ENCODE data around the gene PGAP2.
A peak's percentile ranks its signal among the peaks of the same experiment; 100 is the strongest.

Gene PGAP2

DNA sequence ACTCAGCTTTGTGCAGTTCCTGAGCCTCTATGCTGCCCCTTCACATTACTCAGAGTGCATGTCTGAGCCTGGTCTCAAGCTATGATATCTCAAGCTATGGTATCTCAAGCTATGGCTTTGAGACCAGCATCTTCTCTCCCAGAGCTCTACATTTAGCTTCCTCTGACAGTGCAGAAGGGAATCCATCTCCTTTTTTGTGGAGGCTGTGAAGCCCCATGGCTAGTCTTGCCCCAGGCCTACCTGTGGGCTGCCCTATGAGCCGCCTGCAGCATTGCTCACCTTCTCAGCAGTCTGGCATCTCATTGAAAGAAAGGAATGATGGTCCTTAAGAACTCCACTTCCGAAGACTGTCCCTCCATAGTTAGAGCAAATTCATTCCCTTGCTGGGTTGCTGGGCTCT lies 12.6 kb downstream of the PGAP2 start:
- H3K4me1 Mint-ChIP-seq, result no peaks in the 10 kb centered on the region

DNA sequence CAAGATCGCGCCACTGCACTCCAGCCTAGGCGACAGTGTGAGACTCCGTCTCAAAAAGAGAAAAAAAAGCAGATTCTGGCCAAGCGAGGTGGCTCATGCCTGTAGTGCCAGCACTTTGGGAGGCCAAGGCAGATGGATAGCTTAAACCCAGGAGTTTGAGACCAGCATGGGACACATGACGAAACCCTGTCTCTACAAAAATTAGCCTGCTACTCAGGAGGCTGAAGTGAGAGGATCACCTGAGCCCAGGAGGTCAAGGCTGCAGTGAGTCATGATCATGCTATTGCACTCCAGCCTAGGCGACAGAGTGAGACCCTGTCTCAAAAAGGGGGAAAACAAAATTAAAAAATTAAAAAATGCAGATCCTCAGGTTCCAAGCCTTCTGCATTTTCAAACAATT lies 14.0 kb downstream of the PGAP2 start:
- H3K4me3 Mint-ChIP-seq, result no peak overlapping the region
- TF ChIP-seq, protein P1, sequence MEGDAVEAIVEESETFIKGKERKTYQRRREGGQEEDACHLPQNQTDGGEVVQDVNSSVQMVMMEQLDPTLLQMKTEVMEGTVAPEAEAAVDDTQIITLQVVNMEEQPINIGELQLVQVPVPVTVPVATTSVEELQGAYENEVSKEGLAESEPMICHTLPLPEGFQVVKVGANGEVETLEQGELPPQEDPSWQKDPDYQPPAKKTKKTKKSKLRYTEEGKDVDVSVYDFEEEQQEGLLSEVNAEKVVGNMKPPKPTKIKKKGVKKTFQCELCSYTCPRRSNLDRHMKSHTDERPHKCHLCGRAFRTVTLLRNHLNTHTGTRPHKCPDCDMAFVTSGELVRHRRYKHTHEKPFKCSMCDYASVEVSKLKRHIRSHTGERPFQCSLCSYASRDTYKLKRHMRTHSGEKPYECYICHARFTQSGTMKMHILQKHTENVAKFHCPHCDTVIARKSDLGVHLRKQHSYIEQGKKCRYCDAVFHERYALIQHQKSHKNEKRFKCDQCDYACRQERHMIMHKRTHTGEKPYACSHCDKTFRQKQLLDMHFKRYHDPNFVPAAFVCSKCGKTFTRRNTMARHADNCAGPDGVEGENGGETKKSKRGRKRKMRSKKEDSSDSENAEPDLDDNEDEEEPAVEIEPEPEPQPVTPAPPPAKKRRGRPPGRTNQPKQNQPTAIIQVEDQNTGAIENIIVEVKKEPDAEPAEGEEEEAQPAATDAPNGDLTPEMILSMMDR (IDR thresholded peaks at IDR 0.05; ENCODE audit: unreplicated experiment in 3 of 3), result no peak
- H3K27ac Mint-ChIP-seq, result no peak overlapping the region
- no peaks in the 10 kb centered on the region for H3K9me3 Mint-ChIP-seq
- H3K4me1 Mint-ChIP-seq, result no peaks in the 10 kb centered on the region
- H3K27me3 Mint-ChIP-seq (ENCODE audit: low read depth), result no peaks in the 10 kb centered on the region
- H3K36me3 Mint-ChIP-seq (ENCODE audit: low read depth), result peaks cover 34% of the 10 kb centered on the region

More for the DNA sequence above, 12.6 kb downstream of the PGAP2 start:
- no peak overlapping the region for H3K4me3 Mint-ChIP-seq
- no peaks in the 10 kb centered on the region for H3K9me3 Mint-ChIP-seq
- H3K27me3 Mint-ChIP-seq (ENCODE audit: low read depth), result no peaks in the 10 kb centered on the region
- peaks cover 22% of the 10 kb centered on the region for H3K36me3 Mint-ChIP-seq (ENCODE audit: low read depth)
- TF ChIP-seq, protein P1 (IDR thresholded peaks at IDR 0.05; ENCODE audit: unreplicated experiment in 3 of 3), result no peak
- H3K27ac Mint-ChIP-seq, result no peak overlapping the region

DNA sequence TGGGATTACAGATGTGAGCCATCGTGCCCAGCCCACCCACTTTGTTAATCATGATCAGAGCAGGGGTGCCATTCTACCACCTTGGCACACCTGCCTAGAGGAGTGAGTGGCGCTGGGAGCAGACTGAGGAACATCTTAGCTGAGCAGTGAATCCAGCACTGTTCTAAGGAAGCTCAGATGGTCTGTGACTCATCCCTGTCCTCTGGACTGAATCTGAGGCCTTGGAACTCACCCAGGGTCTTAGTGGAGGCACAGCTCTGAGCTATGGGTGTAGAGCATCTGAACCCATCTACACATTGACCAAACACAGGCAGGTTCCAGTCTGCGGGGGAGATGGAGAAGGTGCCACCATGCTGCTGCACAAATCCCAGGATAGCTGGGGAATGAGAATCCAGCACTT lies 14.9 kb downstream of the PGAP2 start:
- Mint-ChIP-seq H3K4me1 (no peaks in the 10 kb centered on the region), H3K27me3 (ENCODE audit: low read depth) (no peaks in the 10 kb centered on the region), H3K27ac (no peak overlapping the region), H3K4me3 (no peak overlapping the region), H3K36me3 (ENCODE audit: low read depth) (peaks cover 42% of the 10 kb centered on the region), H3K9me3 (no peaks in the 10 kb centered on the region)
- TF ChIP-seq, protein P1 (IDR thresholded peaks at IDR 0.05; ENCODE audit: unreplicated experiment in 3 of 3), result no peak

DNA sequence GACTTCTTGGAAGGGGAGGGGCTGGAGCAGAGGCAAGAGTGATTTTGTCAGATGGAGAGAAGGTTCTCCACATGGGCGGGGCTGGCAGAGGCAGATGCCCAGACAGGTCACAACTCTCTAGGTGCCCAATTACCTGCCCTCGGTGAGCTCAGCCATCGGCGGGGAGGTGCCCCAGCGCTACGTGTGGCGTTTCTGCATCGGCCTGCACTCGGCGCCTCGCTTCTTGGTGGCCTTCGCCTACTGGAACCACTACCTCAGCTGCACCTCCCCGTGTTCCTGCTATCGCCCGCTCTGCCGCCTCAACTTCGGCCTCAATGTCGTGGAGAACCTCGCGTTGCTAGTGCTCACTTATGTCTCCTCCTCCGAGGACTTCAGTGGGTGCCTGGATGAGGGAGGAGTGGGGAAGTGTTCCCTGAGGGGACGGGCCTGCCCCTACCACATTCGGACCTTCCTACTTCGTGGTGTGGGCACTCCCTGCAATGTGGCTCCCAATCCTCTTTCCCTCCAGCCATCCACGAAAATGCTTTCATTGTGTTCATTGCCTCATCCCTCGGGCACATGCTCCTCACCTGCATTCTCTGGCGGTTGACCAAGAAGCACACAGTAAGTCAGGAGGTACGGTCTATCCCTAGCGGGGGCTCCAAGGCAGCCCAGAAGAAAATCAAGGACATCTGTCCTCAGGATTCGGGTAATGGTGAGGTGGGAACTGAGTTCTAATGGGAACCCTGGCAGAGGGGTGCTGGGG lies 15.6 kb downstream of the PGAP2 start:
- Mint-ChIP-seq H3K4me1 (no peaks in the 10 kb centered on the region), H3K27me3 (ENCODE audit: low read depth) (no peaks in the 10 kb centered on the region), H3K4me3 (no peak overlapping the region), H3K36me3 (ENCODE audit: low read depth) (peaks cover 42% of the 10 kb centered on the region), H3K9me3 (no peaks in the 10 kb centered on the region), H3K27ac (no peak overlapping the region)
- TF ChIP-seq, protein P1 (IDR thresholded peaks at IDR 0.05; ENCODE audit: unreplicated experiment in 3 of 3), result no peak

GRCh38 chr11:3824714-3825472 lies 16.5 kb downstream of the PGAP2 start:
- H3K36me3 Mint-ChIP-seq (ENCODE audit: low read depth), result peaks cover 46% of the 10 kb centered on the region
- H3K9me3 Mint-ChIP-seq, result no peaks in the 10 kb centered on the region
- TF ChIP-seq, protein P1 (IDR thresholded peaks at IDR 0.05; ENCODE audit: unreplicated experiment in 3 of 3), result peak; percentile 34 to 41 (median 40)
- H3K27me3 Mint-ChIP-seq (ENCODE audit: low read depth), result no peaks in the 10 kb centered on the region
- H3K27ac Mint-ChIP-seq, result no peak overlapping the region
- no peaks in the 10 kb centered on the region for H3K4me1 Mint-ChIP-seq
- H3K4me3 Mint-ChIP-seq, result no peak overlapping the region

Data from nephron (organoid).